ENCODE measurements around the gene TMEM179.

Gene TMEM179

GRCh38 chr14:104561632-104562495 lies 42.7 kb downstream of the TMEM179 start:
- H3K4me1 ChIP-seq (ENCODE audit: insufficient read depth, low read length): no peaks in the 10 kb centered on the region; the same call in 1 of the 2 replicates
- H3K27ac ChIP-seq (ENCODE audit: low read length): no peak overlapping the region
- no peak overlapping the region for H3K4me3 ChIP-seq (ENCODE audit: low read length)
- H3K36me3 ChIP-seq (ENCODE audit: insufficient read depth, low read depth, low read length): no peaks in the 10 kb centered on the region
- H3K9me3 ChIP-seq (ENCODE audit: insufficient read depth, low read depth, low read length): no peaks in the 10 kb centered on the region
- no peaks in the 10 kb centered on the region for H3K27me3 ChIP-seq (ENCODE audit: insufficient read depth, low read length)
- no peak overlapping the region for H3K9ac ChIP-seq (ENCODE audit: low read depth, low read length)

GRCh38 chr14:104561124-104561557 lies 43.4 kb downstream of the TMEM179 start:
- Histone ChIP-seq H3K9ac (ENCODE audit: low read depth, low read length) (no peak overlapping the region), H3K4me3 (ENCODE audit: low read length) (no peak overlapping the region), H3K36me3 (ENCODE audit: insufficient read depth, low read depth, low read length) (no peaks in the 10 kb centered on the region), H3K4me1 (ENCODE audit: insufficient read depth, low read length) (no peaks in the 10 kb centered on the region; the same call in 1 of the 2 replicates), H3K9me3 (ENCODE audit: insufficient read depth, low read depth, low read length) (no peaks in the 10 kb centered on the region), H3K27me3 (ENCODE audit: insufficient read depth, low read length) (no peaks in the 10 kb centered on the region), H3K27ac (ENCODE audit: low read length) (no peak overlapping the region)

GRCh38 chr14:104560586-104560945 lies 44.0 kb downstream of the TMEM179 start:
- Histone ChIP-seq H3K9me3 (ENCODE audit: insufficient read depth, low read depth, low read length) (no peaks in the 10 kb centered on the region), H3K4me1 (ENCODE audit: insufficient read depth, low read length) (no peaks in the 10 kb centered on the region; the same call in 1 of the 2 replicates), H3K9ac (ENCODE audit: low read depth, low read length) (no peak overlapping the region)

GRCh38 chr14:104559804-104560585 lies 44.6 kb downstream of the TMEM179 start:
- H3K9ac ChIP-seq (ENCODE audit: low read depth, low read length): no peak overlapping the region
- H3K4me3 ChIP-seq (ENCODE audit: low read length): no peak overlapping the region
- H3K4me1 ChIP-seq (ENCODE audit: insufficient read depth, low read length): no peaks in the 10 kb centered on the region; the same call in 1 of the 2 replicates
- no peaks in the 10 kb centered on the region for H3K9me3 ChIP-seq (ENCODE audit: insufficient read depth, low read depth, low read length)
- no peak overlapping the region for H3K27ac ChIP-seq (ENCODE audit: low read length)
- H3K27me3 ChIP-seq (ENCODE audit: insufficient read depth, low read length): no peaks in the 10 kb centered on the region
- H3K36me3 ChIP-seq (ENCODE audit: insufficient read depth, low read depth, low read length): no peaks in the 10 kb centered on the region

More at GRCh38 chr14:104560586-104560945, 44.0 kb downstream of the TMEM179 start:
- H3K27ac ChIP-seq (ENCODE audit: low read length): no peak overlapping the region
- no peak overlapping the region for H3K4me3 ChIP-seq (ENCODE audit: low read length)
- H3K27me3 ChIP-seq (ENCODE audit: insufficient read depth, low read length): no peaks in the 10 kb centered on the region
- H3K36me3 ChIP-seq (ENCODE audit: insufficient read depth, low read depth, low read length): no peaks in the 10 kb centered on the region

DNA sequence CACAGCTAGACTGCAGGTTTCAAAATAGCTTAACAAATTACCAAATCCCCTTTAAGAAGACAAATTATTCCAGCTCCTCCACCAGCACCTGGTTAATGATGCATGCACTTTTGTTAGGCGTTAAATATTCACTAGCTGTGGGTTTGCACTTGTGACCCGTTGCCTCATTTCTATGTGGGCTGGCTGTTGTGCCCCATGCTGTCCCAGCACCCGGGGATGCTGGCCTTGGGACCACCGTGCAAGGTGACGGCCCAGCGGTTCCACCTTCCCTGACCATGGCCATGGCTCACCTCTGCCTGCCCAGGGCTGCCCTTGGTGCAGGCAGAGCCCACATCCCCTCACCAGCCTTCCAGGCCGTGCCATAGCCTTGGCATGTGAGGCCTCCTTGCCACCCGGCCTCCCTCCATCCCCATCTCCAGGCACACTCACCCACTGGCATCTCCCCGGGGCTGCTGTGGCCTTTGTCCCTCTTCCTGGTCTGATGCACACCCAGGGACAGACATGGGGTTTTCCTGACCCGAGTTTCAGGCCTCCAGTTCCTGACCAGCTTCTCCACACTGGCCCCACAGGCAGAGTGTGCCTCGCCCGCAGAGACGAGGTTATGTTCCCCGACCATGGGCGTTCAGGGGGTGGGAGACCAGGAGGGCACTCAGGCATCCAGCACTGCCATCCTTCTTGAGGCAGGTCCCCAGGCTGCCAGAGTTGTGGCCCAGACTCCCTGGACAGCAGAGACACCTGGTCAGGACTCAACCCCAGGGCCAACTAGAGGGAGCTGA lies 45.4 kb downstream of the TMEM179 start:
- Histone ChIP-seq H3K4me3 (ENCODE audit: low read length) (no peak overlapping the region), H3K4me1 (ENCODE audit: insufficient read depth, low read length) (no peaks in the 10 kb centered on the region; the same call in 1 of the 2 replicates), H3K9ac (ENCODE audit: low read depth, low read length) (no peak overlapping the region), H3K9me3 (ENCODE audit: insufficient read depth, low read depth, low read length) (no peaks in the 10 kb centered on the region), H3K27ac (ENCODE audit: low read length) (no peak overlapping the region), H3K36me3 (ENCODE audit: insufficient read depth, low read depth, low read length) (no peaks in the 10 kb centered on the region), H3K27me3 (ENCODE audit: insufficient read depth, low read length) (no peaks in the 10 kb centered on the region)

- Histone ChIP-seq H3K4me3 (ENCODE audit: low read length) (no peak overlapping the region), H3K9ac (ENCODE audit: low read depth, low read length) (no peak overlapping the region), H3K4me1 (ENCODE audit: insufficient read depth, low read length) (no peaks in the 10 kb centered on the region), H3K27me3 (ENCODE audit: insufficient read depth, low read length) (no peaks in the 10 kb centered on the region), H3K9me3 (ENCODE audit: insufficient read depth, low read depth, low read length) (no peaks in the 10 kb centered on the region), H3K36me3 (ENCODE audit: insufficient read depth, low read depth, low read length) (no peaks in the 10 kb centered on the region), H3K27ac (ENCODE audit: low read length) (no peak overlapping the region)
These were observed 46.1 kb downstream of the TMEM179 start for GRCh38 chr14:104558231-104559027.

DNA sequence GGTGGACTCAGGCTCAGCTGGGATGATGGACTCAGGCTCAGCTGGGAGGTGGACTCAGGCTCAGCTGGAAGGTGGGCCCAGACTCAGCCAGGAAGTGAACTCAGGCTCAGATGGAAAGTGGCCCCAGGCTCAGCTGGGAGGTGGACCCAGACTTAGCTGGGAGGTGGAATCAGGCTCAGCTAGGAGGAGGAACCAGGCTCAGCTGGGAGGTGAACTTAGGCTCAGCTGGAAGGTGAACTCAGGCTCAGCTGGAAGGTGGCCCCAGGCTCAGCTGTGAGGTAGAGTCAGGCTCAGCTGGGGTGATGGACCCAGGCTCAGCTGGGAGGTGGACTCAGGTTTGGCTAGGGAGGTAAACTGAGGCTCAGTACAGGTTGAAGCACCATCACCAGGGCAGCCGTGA lies 46.8 kb downstream of the TMEM179 start:
- Histone ChIP-seq H3K36me3 (ENCODE audit: insufficient read depth, low read depth, low read length) (no peaks in the 10 kb centered on the region), H3K4me1 (ENCODE audit: insufficient read depth, low read length) (no peaks in the 10 kb centered on the region), H3K9ac (ENCODE audit: low read depth, low read length) (no peak overlapping the region), H3K4me3 (ENCODE audit: low read length) (no peak overlapping the region), H3K9me3 (ENCODE audit: insufficient read depth, low read depth, low read length) (no peaks in the 10 kb centered on the region), H3K27me3 (ENCODE audit: insufficient read depth, low read length) (no peaks in the 10 kb centered on the region), H3K27ac (ENCODE audit: low read length) (no peak overlapping the region)

DNA sequence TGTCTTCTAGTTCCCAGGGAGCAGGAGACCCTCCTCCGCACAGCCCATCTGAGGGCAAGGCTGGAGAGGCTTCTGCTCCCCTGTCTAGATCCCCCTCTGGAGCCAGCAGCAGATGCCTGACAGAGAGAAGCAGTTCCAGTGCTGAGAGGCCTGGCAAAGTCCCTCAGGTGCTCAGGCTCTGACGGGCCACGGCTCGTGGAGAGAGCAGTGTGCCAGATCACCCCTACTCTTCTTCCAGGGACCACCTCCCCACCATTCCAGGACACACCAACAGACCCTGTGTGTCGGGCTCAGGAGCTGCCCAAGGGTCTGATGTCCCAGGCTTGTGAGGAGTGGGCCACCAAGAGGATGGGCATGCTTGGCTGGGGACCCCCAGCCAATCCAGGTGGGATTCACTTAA lies 47.5 kb downstream of the TMEM179 start:
- no peaks in the 10 kb centered on the region for H3K27me3 ChIP-seq (ENCODE audit: insufficient read depth, low read length)
- H3K27ac ChIP-seq (ENCODE audit: low read length): no peak overlapping the region
- no peak overlapping the region for H3K4me3 ChIP-seq (ENCODE audit: low read length)
- H3K36me3 ChIP-seq (ENCODE audit: insufficient read depth, low read depth, low read length): no peaks in the 10 kb centered on the region
- no peaks in the 10 kb centered on the region for H3K4me1 ChIP-seq (ENCODE audit: insufficient read depth, low read length)
- H3K9ac ChIP-seq (ENCODE audit: low read depth, low read length): no peak overlapping the region
- no peaks in the 10 kb centered on the region for H3K9me3 ChIP-seq (ENCODE audit: insufficient read depth, low read depth, low read length)

DNA sequence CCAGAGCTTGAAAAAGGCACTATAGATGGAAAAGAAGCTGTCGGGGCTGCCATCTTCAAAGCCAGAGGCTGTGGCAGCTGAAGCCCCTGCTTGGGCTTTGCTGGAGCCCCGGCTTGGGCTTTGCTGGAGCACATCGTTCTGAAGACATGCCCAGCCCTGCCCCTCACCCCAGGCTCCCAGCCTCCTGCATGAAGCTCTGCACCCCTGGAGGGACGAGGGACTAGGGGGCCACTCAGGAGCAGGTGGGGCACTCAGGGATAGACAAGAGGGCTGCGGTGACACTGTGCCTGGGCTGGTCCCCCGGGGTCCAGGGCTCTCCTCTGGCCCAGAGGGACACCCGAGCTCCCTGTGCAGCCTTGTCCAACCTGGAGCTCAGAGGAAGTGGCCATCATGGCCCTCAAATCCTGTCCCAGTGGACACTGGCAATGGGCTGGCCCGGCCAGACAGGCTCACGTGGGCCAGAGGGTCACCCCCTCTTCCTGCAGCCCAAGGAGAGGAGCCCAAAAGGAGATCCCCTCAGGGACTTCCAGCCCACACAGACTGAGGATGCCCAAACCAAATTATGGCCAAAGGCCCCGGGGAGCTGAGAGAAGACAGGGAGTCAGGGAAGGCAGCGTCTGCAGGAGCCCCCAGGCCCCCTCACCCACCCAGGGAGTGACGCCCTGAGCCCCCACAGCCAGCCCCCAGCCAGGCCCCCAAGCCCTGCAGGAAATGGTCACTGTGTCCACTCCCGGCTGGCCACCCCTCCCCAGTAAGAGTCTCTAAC lies 48.1 kb downstream of the TMEM179 start:
- no peaks in the 10 kb centered on the region for H3K36me3 ChIP-seq (ENCODE audit: insufficient read depth, low read depth, low read length)
- H3K4me1 ChIP-seq (ENCODE audit: insufficient read depth, low read length): no peaks in the 10 kb centered on the region
- H3K9me3 ChIP-seq (ENCODE audit: insufficient read depth, low read depth, low read length): no peaks in the 10 kb centered on the region
- H3K27me3 ChIP-seq (ENCODE audit: insufficient read depth, low read length): no peaks in the 10 kb centered on the region
- no peak overlapping the region for H3K4me3 ChIP-seq (ENCODE audit: low read length)
- no peak overlapping the region for H3K9ac ChIP-seq (ENCODE audit: low read depth, low read length)
- H3K27ac ChIP-seq (ENCODE audit: low read length): no peak overlapping the region

DNA sequence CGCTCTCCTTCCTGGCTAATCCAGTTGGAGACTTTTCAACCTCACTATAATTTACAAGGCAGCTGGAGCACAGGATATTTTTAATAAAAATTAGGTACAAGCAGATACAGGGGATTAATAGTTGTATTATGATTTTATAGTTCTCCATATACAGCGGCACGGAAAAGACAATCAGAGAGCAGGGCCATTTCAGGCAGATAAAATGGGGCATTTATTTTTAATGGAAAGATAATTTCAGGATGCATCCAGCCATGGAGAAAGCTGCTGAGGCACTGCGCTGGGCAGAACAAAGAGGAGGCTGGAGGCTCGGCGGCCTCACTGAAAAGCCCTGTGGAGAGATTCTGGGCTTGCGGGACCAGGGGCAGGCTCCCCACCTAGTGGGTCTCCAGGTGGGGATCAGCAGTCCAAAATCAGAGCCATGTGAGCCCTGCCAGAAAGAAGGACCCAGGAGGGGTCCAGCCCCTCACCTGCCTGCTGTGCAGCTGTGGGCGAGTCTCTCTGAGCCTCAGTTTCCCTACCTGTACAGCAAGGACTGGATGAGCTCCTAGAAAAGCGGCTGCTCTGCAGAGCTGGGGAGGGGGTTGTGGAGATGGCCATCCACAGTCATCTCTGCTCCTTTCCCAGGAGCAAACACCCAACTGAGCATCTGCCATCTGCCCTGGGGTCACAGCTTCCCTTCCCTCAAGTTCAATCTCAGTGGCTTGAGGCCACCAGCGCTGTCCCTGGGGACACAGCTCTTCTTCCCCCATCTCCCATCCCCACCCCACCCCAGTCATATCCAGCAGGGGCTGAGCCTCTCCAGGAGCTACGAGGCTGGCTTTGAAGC lies 48.9 kb downstream of the TMEM179 start:
- Histone ChIP-seq H3K4me3 (ENCODE audit: low read length) (no peak overlapping the region), H3K9me3 (ENCODE audit: insufficient read depth, low read depth, low read length) (no peaks in the 10 kb centered on the region), H3K9ac (ENCODE audit: low read depth, low read length) (no peak overlapping the region), H3K36me3 (ENCODE audit: insufficient read depth, low read depth, low read length) (no peaks in the 10 kb centered on the region), H3K27ac (ENCODE audit: low read length) (no peak overlapping the region), H3K27me3 (ENCODE audit: insufficient read depth, low read length) (no peaks in the 10 kb centered on the region), H3K4me1 (ENCODE audit: insufficient read depth, low read length) (no peaks in the 10 kb centered on the region)
